ENCODE data around the gene EHBP1L1.
A peak's percentile ranks its signal among the peaks of the same experiment; 100 is the strongest.

The EHBP1L1 gene

GRCh38 chr11:65542738-65543390 lies 33.0 kb upstream of the EHBP1L1 start:
- H3K4me3 ChIP-seq (ENCODE audit: low read length), result no peak overlapping the region
- DNase-seq (ENCODE audit: low read depth, low spot score), result no peak

GRCh38 chr11:65545853-65546216 lies 30.0 kb upstream of the EHBP1L1 start:
- DNase-seq (ENCODE audit: low read depth, low spot score), result no peak

GRCh38 chr11:65546217-65546958 lies 29.5 kb upstream of the EHBP1L1 start:
- peak overlapping the region; percentile 49 for H3K4me3 ChIP-seq (ENCODE audit: low read length)
- peak; percentile 88 for DNase-seq (ENCODE audit: low read depth, low spot score)

More at GRCh38 chr11:65545853-65546216, 30.0 kb upstream of the EHBP1L1 start:
- peak overlapping the region; percentile 40 for H3K4me3 ChIP-seq (ENCODE audit: low read length)

GRCh38 chr11:65547446-65548125 lies 28.3 kb upstream of the EHBP1L1 start:
- peak overlapping the region; percentile 49 for H3K4me3 ChIP-seq (ENCODE audit: low read length)
- no peak for DNase-seq (ENCODE audit: low read depth, low spot score)

- no peak for DNase-seq (ENCODE audit: low read depth, low spot score)
Measured at GRCh38 chr11:65548395-65548794, 27.5 kb upstream of the EHBP1L1 start.

GRCh38 chr11:65549096-65549495 lies 26.8 kb upstream of the EHBP1L1 start:
- DNase-seq (ENCODE audit: low read depth, low spot score), result no peak
- no peak overlapping the region for H3K4me3 ChIP-seq (ENCODE audit: low read length)

More at GRCh38 chr11:65548395-65548794, 27.5 kb upstream of the EHBP1L1 start:
- H3K4me3 ChIP-seq (ENCODE audit: low read length), result no peak overlapping the region

- peak overlapping the region; percentile 7; the same call in 1 of the 2 replicates for H3K4me3 ChIP-seq (ENCODE audit: low read length)
- DNase-seq (ENCODE audit: low read depth, low spot score), result peak; percentile 94
Measured at GRCh38 chr11:65551572-65552387, 24.1 kb upstream of the EHBP1L1 start.

GRCh38 chr11:65552388-65552951 lies 23.4 kb upstream of the EHBP1L1 start:
- DNase-seq (ENCODE audit: low read depth, low spot score), result no peak
- peak overlapping the region; percentile 43 for H3K4me3 ChIP-seq (ENCODE audit: low read length)

GRCh38 chr11:65553301-65554001 lies 22.4 kb upstream of the EHBP1L1 start:
- DNase-seq (ENCODE audit: low read depth, low spot score), result peak; percentile 98
- H3K4me3 ChIP-seq (ENCODE audit: low read length), result peak overlapping the region; percentile 53

GRCh38 chr11:65554057-65554818 lies 21.6 kb upstream of the EHBP1L1 start:
- peak overlapping the region; percentile 53 for H3K4me3 ChIP-seq (ENCODE audit: low read length)
- DNase-seq (ENCODE audit: low read depth, low spot score), result peak; percentile 63

- no peak for DNase-seq (ENCODE audit: low read depth, low spot score)
- H3K4me3 ChIP-seq (ENCODE audit: low read length), result no peak overlapping the region
Measured at GRCh38 chr11:65554842-65555430, 20.9 kb upstream of the EHBP1L1 start.

GRCh38 chr11:65555693-65556231 lies 20.1 kb upstream of the EHBP1L1 start:
- no peak for DNase-seq (ENCODE audit: low read depth, low spot score)
- H3K4me3 ChIP-seq (ENCODE audit: low read length), result no peak overlapping the region

- no peak overlapping the region for H3K4me3 ChIP-seq (ENCODE audit: low read length)
- DNase-seq (ENCODE audit: low read depth, low spot score), result no peak
Measured at GRCh38 chr11:65556470-65557279, 19.2 kb upstream of the EHBP1L1 start.

- no peak for DNase-seq (ENCODE audit: low read depth, low spot score)
- H3K4me3 ChIP-seq (ENCODE audit: low read length), result no peak overlapping the region
Measured at GRCh38 chr11:65557280-65558001, 18.4 kb upstream of the EHBP1L1 start.

- H3K4me3 ChIP-seq (ENCODE audit: low read length), result no peak within 1 kb of the TSS
- no peak for DNase-seq (ENCODE audit: low read depth, low spot score)
Measured at GRCh38 chr11:65558002-65558929, 17.6 kb upstream of the EHBP1L1 start, which contains the start of gene LTBP3. Gene LTBP3 (minus strand): TSS chr11:65558359. CDS start chr11:65557959, 400 bp downstream.

Data from Jurkat, Clone E6-1 (cell line).